GM18505 (cell line): Measurements from ENCODE around the gene COMMD2.

Source experiments
- ATAC-seq: cut with Tn5 transposase; IDR thresholded peaks from one replicate; pipeline ENCODE4 v1.9.1; 2021; ENCODE audit not compliant: unreplicated experiment
- POLR2A ChIP-seq: IDR thresholded peaks from 4 replicates; pipeline ENCODE4 v1.6.1; 2011; ENCODE audit warnings: borderline replicate concordance; ENCODE audit not compliant: insufficient read depth, insufficient read length; ENCODE audit errors: extremely low read depth

The COMMD2 gene

GRCh38 chr3:149701977-149702350 is 50.3 kb downstream of the COMMD2 start:
- no peak for TF ChIP-seq POLR2A
- no peak for ATAC-seq

GRCh38 chr3:149701206-149701976 is 50.9 kb downstream of the COMMD2 start:
- no peak for ATAC-seq
- no peak for TF ChIP-seq POLR2A
